Cerebellar cortex (tissue), 1 donor: ENCODE data around the gene BCL3.

ENCODE experiments used
- DNase-seq: peaks from one replicate; pipeline ENCODE4 v3.0.0-alpha.2; 2015; ENCODE audit warnings: low spot score

BCL3 gene

GRCh38 chr19:44741841-44742329 lies 6.6 kb upstream of the BCL3 start:
- peak; percentile 40 for DNase-seq

GRCh38 chr19:44742330-44743061 lies 6.0 kb upstream of the BCL3 start:
- DNase-seq: no peak

- no peak for DNase-seq
Observed at GRCh38 chr19:44744871-44745332, 3.6 kb upstream of the BCL3 start.

- DNase-seq: no peak
Observed at GRCh38 chr19:44745341-44745831, 3.1 kb upstream of the BCL3 start.

- DNase-seq: no peak
Observed at GRCh38 chr19:44745887-44746600, 2.5 kb upstream of the BCL3 start.

- no peak for DNase-seq
Observed at GRCh38 chr19:44746616-44746945, 1.9 kb upstream of the BCL3 start.

- peak; percentile 73 for DNase-seq
Observed at GRCh38 chr19:44746946-44747738, 1.4 kb upstream of the BCL3 start.

- DNase-seq: peak; percentile 58
Observed at GRCh38 chr19:44747739-44748425, 626 bp upstream of the BCL3 start.

- no peak for DNase-seq
Observed at GRCh38 chr19:44749292-44749691, 784 bp downstream of the BCL3 start.

GRCh38 chr19:44749994-44750393 lies 1.5 kb downstream of the BCL3 start:
- no peak for DNase-seq

GRCh38 chr19:44752123-44752815 lies 3.8 kb downstream of the BCL3 start:
- no peak for DNase-seq

- no peak for DNase-seq
Observed at GRCh38 chr19:44752816-44753625, 4.5 kb downstream of the BCL3 start.

- no peak for DNase-seq
Observed at GRCh38 chr19:44753626-44753931, 5.1 kb downstream of the BCL3 start.

GRCh38 chr19:44753932-44754749 lies 5.6 kb downstream of the BCL3 start:
- DNase-seq: peak; percentile 25

GRCh38 chr19:44754750-44755080 lies 6.2 kb downstream of the BCL3 start:
- DNase-seq: no peak

GRCh38 chr19:44755219-44755618 lies 6.7 kb downstream of the BCL3 start:
- DNase-seq: no peak

- DNase-seq: no peak
Observed at GRCh38 chr19:44756089-44756562, 7.6 kb downstream of the BCL3 start.

GRCh38 chr19:44757057-44757734 lies 8.7 kb downstream of the BCL3 start:
- DNase-seq: no peak
